Tibial nerve (tissue), 3 donors: ENCODE data around the gene PDZRN3.

Source experiments
- CTCF ChIP-seq, 5 experiments: fragments of 200-600 bp in 3 of 5; fragments of 450-650 bp in 2 of 5; sonication (generic) in 3 of 5; IDR thresholded peaks; one replicate each; pipeline ENCODE4 v1.5.1; 2016 to 2019; ENCODE audit warnings: antibody characterized with exemption in 5 of 5, mild to moderate bottlenecking in 3 of 5, moderate library complexity in 2 of 5
- POLR2A ChIP-seq, 2 donors: fragments of 450-650 bp; IDR thresholded peaks; one replicate each; pipeline ENCODE4 v1.6.1; 2017; ENCODE audit warnings: antibody characterized with exemption in 2 of 2, mild to moderate bottlenecking in 2 of 2, moderate library complexity in 2 of 2

GRCh38 chr3:73364517-73364916, 260.2 kb downstream of the PDZRN3 start:
- TF ChIP-seq POLR2A (IDR thresholded peaks at IDR 0.05) (no peak), CTCF (IDR thresholded peaks at IDR 0.05) (no peak)
